ENCODE data around the gene NDUFB11. TPM values are rescaled to one million over a fixed set of nuclear protein-coding genes. Genes with fewer than 3 reads are reported as not detected.
"Not testable (repeated sequence)": the region's sequence is repeated elsewhere in the genome, so short reads cannot be mapped to it uniquely, and the experiment has no call there.

The NDUFB11 gene
- total RNA-seq, 1 donor: 43.1 TPM

DNA sequence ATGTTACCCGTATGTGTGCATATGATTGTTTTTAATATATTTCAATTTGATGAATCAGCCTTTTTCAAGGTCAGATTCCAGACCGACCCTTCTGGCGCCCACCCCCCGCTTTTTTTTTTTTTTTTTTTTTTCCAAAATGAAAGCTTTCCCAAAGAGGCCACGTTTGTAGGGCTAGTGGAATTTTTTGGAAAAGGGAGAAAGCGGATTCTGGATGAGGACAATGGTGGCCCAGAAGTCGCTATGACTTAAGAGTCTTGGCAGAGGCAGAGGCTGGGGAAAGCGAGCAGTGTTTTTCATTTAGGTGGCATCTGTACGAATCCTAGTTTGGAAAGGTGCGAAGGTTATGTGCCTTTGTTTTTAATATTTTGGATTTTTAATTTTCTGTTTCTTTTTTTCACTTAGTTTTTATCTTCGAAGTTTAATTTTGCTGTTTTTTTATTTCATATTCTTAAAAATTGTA is 14.6 kb downstream of the NDUFB11 start:
- no peak overlapping the region for H3K27ac ChIP-seq (ENCODE audit: low read depth, low read length)
- H3K36me3 ChIP-seq (ENCODE audit: insufficient read depth, low read length): no peaks in the 10 kb centered on the region
- no peaks in the 10 kb centered on the region for H3K9me3 ChIP-seq (ENCODE audit: low read depth, low read length)
- H4K20me1 ChIP-seq (ENCODE audit: insufficient read depth, low read length): no peaks in the 10 kb centered on the region
- no peaks in the 10 kb centered on the region for H3K4me1 ChIP-seq (ENCODE audit: insufficient read depth, low read length)
- TF ChIP-seq, protein P1, sequence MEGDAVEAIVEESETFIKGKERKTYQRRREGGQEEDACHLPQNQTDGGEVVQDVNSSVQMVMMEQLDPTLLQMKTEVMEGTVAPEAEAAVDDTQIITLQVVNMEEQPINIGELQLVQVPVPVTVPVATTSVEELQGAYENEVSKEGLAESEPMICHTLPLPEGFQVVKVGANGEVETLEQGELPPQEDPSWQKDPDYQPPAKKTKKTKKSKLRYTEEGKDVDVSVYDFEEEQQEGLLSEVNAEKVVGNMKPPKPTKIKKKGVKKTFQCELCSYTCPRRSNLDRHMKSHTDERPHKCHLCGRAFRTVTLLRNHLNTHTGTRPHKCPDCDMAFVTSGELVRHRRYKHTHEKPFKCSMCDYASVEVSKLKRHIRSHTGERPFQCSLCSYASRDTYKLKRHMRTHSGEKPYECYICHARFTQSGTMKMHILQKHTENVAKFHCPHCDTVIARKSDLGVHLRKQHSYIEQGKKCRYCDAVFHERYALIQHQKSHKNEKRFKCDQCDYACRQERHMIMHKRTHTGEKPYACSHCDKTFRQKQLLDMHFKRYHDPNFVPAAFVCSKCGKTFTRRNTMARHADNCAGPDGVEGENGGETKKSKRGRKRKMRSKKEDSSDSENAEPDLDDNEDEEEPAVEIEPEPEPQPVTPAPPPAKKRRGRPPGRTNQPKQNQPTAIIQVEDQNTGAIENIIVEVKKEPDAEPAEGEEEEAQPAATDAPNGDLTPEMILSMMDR (IDR thresholded peaks at IDR 0.05; ENCODE audit: extremely low read depth, low read depth, low read length): no peak
- no peaks in the 10 kb centered on the region for H3K27me3 ChIP-seq (ENCODE audit: insufficient read depth, low read length)
- H3K4me2 ChIP-seq (ENCODE audit: insufficient read depth, low read length): peak overlapping the region; percentile 78
- H3K4me3 ChIP-seq (ENCODE audit: insufficient read depth, low read length): peak overlapping the region; percentile 85
- DNase-seq (ENCODE audit: insufficient read length, low spot score, missing footprints): no peak
- no peaks in the 10 kb centered on the region for H3K79me2 ChIP-seq (ENCODE audit: insufficient read depth, low read length)
- H2AFZ ChIP-seq (ENCODE audit: low read length): no peak overlapping the region

- peak overlapping the region; percentile 78 for H3K4me2 ChIP-seq (ENCODE audit: insufficient read depth, low read length)
- no peaks in the 10 kb centered on the region for H3K36me3 ChIP-seq (ENCODE audit: insufficient read depth, low read length)
- no peaks in the 10 kb centered on the region for H4K20me1 ChIP-seq (ENCODE audit: insufficient read depth, low read length)
- no peaks in the 10 kb centered on the region for H3K79me2 ChIP-seq (ENCODE audit: insufficient read depth, low read length)
- H3K27me3 ChIP-seq (ENCODE audit: insufficient read depth, low read length): no peaks in the 10 kb centered on the region
- peak overlapping the region; percentile 94 for H2AFZ ChIP-seq (ENCODE audit: low read length)
- no peaks in the 10 kb centered on the region for H3K9me3 ChIP-seq (ENCODE audit: low read depth, low read length)
- TF ChIP-seq, protein P1 (IDR thresholded peaks at IDR 0.05; ENCODE audit: extremely low read depth, low read depth, low read length): no peak
- peak overlapping the region; percentile 85 for H3K4me3 ChIP-seq (ENCODE audit: insufficient read depth, low read length)
- H3K27ac ChIP-seq (ENCODE audit: low read depth, low read length): peak overlapping the region; percentile 68
- no peaks in the 10 kb centered on the region for H3K4me1 ChIP-seq (ENCODE audit: insufficient read depth, low read length)
- DNase-seq (ENCODE audit: insufficient read length, low spot score, missing footprints): peak; percentile 93
These were observed 15.2 kb downstream of the NDUFB11 start for GRCh38 chrX:47129157-47129898.

- H2AFZ ChIP-seq (ENCODE audit: low read length); H3K27me3 ChIP-seq (ENCODE audit: insufficient read depth, low read length); H3K9me3 ChIP-seq (ENCODE audit: low read depth, low read length); H3K79me2 ChIP-seq (ENCODE audit: insufficient read depth, low read length); H3K36me3 ChIP-seq (ENCODE audit: insufficient read depth, low read length); H4K20me1 ChIP-seq (ENCODE audit: insufficient read depth, low read length); H3K4me3 ChIP-seq (ENCODE audit: insufficient read depth, low read length); H3K4me2 ChIP-seq (ENCODE audit: insufficient read depth, low read length); H3K27ac ChIP-seq (ENCODE audit: low read depth, low read length); DNase-seq (ENCODE audit: insufficient read length, low spot score, missing footprints); H3K4me1 ChIP-seq (ENCODE audit: insufficient read depth, low read length): not testable (repeated sequence)
These were observed 20.0 kb downstream of the NDUFB11 start for GRCh38 chrX:47124466-47124865.

DNA sequence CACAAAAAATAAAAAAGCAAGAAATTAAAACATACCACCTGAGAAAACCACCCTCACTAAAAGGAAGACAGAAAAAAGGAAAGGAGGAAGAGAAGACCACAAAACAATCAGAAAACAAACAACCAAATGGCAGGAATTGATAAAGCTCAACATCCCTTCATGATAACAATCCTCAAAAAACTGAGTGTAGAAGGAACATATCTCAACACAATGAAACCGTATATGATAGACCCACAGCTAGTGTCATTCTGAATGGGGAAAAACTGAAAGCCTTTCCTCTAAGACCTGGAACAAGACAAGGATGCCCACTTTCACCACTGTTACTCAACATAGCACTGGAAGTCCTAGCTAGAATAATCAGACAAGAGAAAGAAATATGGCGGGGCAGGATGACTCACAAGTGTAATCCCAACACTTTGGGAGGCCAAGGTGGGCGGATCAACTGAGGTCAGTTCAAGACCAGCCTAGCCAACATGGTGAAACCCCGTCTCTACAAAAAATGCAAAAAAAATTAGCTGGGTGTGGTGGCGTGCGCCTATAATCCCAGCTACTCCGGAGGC is 27.9 kb downstream of the NDUFB11 start:
- not testable (repeated sequence) for H3K79me2 ChIP-seq (ENCODE audit: insufficient read depth, low read length); H3K4me3 ChIP-seq (ENCODE audit: insufficient read depth, low read length); H3K4me2 ChIP-seq (ENCODE audit: insufficient read depth, low read length); H3K9me3 ChIP-seq (ENCODE audit: low read depth, low read length); H3K4me1 ChIP-seq (ENCODE audit: insufficient read depth, low read length); H4K20me1 ChIP-seq (ENCODE audit: insufficient read depth, low read length); H3K36me3 ChIP-seq (ENCODE audit: insufficient read depth, low read length); H2AFZ ChIP-seq (ENCODE audit: low read length); H3K27me3 ChIP-seq (ENCODE audit: insufficient read depth, low read length); DNase-seq (ENCODE audit: insufficient read length, low spot score, missing footprints); H3K27ac ChIP-seq (ENCODE audit: low read depth, low read length)
